Measurements from ENCODE around the gene TPSG1.
"Not testable (repeated sequence)": the region's sequence is repeated elsewhere in the genome, so short reads cannot be mapped to it uniquely, and the experiment has no call there.

TPSG1 gene

GRCh38 chr16:1256296-1256873 is 31.3 kb upstream of the TPSG1 start:
- not testable (repeated sequence) for DNase-seq

GRCh38 chr16:1255276-1256122 is 30.4 kb upstream of the TPSG1 start, which contains the start of gene TPSD1:
Gene TPSD1 (plus strand): TSS chr16:1256069. CDS start chr16:1256281, 212 bp downstream.
- not testable (repeated sequence) for DNase-seq

GRCh38 chr16:1254821-1255220 is 29.8 kb upstream of the TPSG1 start:
- not testable (repeated sequence) for DNase-seq

- DNase-seq, result not testable (repeated sequence)
Measured at GRCh38 chr16:1253701-1254364, 28.8 kb upstream of the TPSG1 start.

- not testable (repeated sequence) for DNase-seq
Measured at GRCh38 chr16:1249031-1249755, 24.1 kb upstream of the TPSG1 start.

GRCh38 chr16:1247903-1248537 is 23.0 kb upstream of the TPSG1 start:
- not testable (repeated sequence) for DNase-seq

- no peak for DNase-seq
Measured at GRCh38 chr16:1245452-1246020, 20.5 kb upstream of the TPSG1 start.

GRCh38 chr16:1244881-1245280 is 19.8 kb upstream of the TPSG1 start:
- DNase-seq, result no peak

- not testable (repeated sequence) for DNase-seq
Measured at GRCh38 chr16:1243907-1244850, 19.1 kb upstream of the TPSG1 start.

GRCh38 chr16:1243363-1243762 is 18.3 kb upstream of the TPSG1 start:
- DNase-seq, result not testable (repeated sequence)

- not testable (repeated sequence) for DNase-seq
Measured at GRCh38 chr16:1241081-1241480, 16.0 kb upstream of the TPSG1 start.

- DNase-seq, result not testable (repeated sequence)
Measured at GRCh38 chr16:1240436-1240835, 15.4 kb upstream of the TPSG1 start, which contains the start of gene TPSAB1. Gene TPSAB1 (plus strand): TSS chr16:1240705. CDS start chr16:1240939, 234 bp downstream.

- not testable (repeated sequence) for DNase-seq
Measured at GRCh38 chr16:1239575-1239974, 14.5 kb upstream of the TPSG1 start.

- not testable (repeated sequence) for DNase-seq
Measured at GRCh38 chr16:1238909-1239308, 13.8 kb upstream of the TPSG1 start.

- DNase-seq, result no peak
Measured at GRCh38 chr16:1237990-1238389, 12.9 kb upstream of the TPSG1 start.

- DNase-seq, result not testable (repeated sequence)
Measured at GRCh38 chr16:1236659-1237058, 11.6 kb upstream of the TPSG1 start.

GRCh38 chr16:1232049-1232748 is 7.1 kb upstream of the TPSG1 start:
- not testable (repeated sequence) for DNase-seq

GRCh38 chr16:1231301-1231700 is 6.2 kb upstream of the TPSG1 start:
- DNase-seq, result not testable (repeated sequence)

- DNase-seq, result not testable (repeated sequence)
Measured at GRCh38 chr16:1230471-1231212, 5.6 kb upstream of the TPSG1 start.

All from NCI-H446 (cell line).